IMR-90 (cell line): ENCODE data around the gene IL37. TPM values are rescaled to one million over a fixed set of nuclear protein-coding genes. Genes with fewer than 3 reads are reported as not detected.

Experiments
- ATAC-seq: fragments of 200-7000 bp; cut with Tn5 transposase; 2 replicates; pipeline ENCODE4 v1.9.1; 2020; ENCODE audit warnings: low read depth, mild to moderate bottlenecking, moderate library complexity
- BruUV-seq: library from RNA; stranded (reverse); fragments of 400-500 nt; replicated peaks from 2 replicates; lab custom pipeline; 2021; lab: Mats Ljungman, UMichigan
- CTCF ChIA-PET: fragments of 300-600 bp; formaldehyde crosslinking; extraction: SDS; loops from one replicate; lab custom pipeline; 2021; ENCODE audit warnings: antibody characterized with exemption; lab: Yijun Ruan, JAX
- POLR2A ChIA-PET: fragments of 300-600 bp; sonication (Branson Sonifier 250); formaldehyde crosslinking; loops from one replicate; lab custom pipeline; 2022; ENCODE audit warnings: antibody characterized with exemption; ENCODE audit not compliant: unreplicated experiment; lab: Charles Lee
- DNase-seq: peaks from one replicate; pipeline ENCODE4 v3.0.0; 2013
- H2AFZ ChIP-seq: replicated peaks from 2 replicates; pipeline ENCODE3; 2013; ENCODE audit warnings: low read length, mild to moderate bottlenecking; ENCODE audit not compliant: poor library complexity
- H2AK5ac ChIP-seq: 2 replicates; pipeline ENCODE4 v1.6.1; 2013; ENCODE audit warnings: low read depth, low read length, inconsistent platforms
- H2AK9ac ChIP-seq: replicated peaks from 2 replicates; pipeline ENCODE3; 2013; ENCODE audit warnings: mild to moderate bottlenecking, low read depth, low read length, moderate library complexity; ENCODE audit not compliant: poor library complexity
- H2BK120ac ChIP-seq: 2 replicates; pipeline ENCODE4 v1.6.1; 2013; ENCODE audit warnings: low read depth, low read length, inconsistent platforms
- H2BK15ac ChIP-seq: 3 replicates; pipeline ENCODE4 v1.6.1; 2013; ENCODE audit warnings: low read depth, low read length, inconsistent platforms
- H2BK20ac ChIP-seq: 2 replicates; pipeline ENCODE4 v1.6.1; 2013; ENCODE audit warnings: low read depth, mild to moderate bottlenecking, inconsistent platforms, low read length, moderate library complexity
- H2BK5ac ChIP-seq: 2 replicates; pipeline ENCODE4 v1.6.1; 2013; ENCODE audit warnings: mild to moderate bottlenecking, low read depth, low read length, inconsistent platforms; ENCODE audit not compliant: poor library complexity, severe bottlenecking
- H3K14ac ChIP-seq: replicated peaks from 2 replicates; pipeline ENCODE4 v1.6.1; 2013; ENCODE audit warnings: low read depth, low read length, inconsistent platforms
- H3K18ac ChIP-seq: 2 replicates; pipeline ENCODE4 v1.6.1; 2013; ENCODE audit warnings: low read depth, low read length, control low read depth
- H3K23ac ChIP-seq: 2 replicates; pipeline ENCODE4 v1.6.1; 2013; ENCODE audit warnings: low read depth, low read length, inconsistent platforms
- H3K27ac ChIP-seq: 2 replicates; pipeline ENCODE4 v1.5.1; 2013; ENCODE audit warnings: mild to moderate bottlenecking, control low read depth, low read length; ENCODE audit not compliant: insufficient read depth
- H3K27me3 ChIP-seq: 2 replicates; pipeline ENCODE4 v1.6.1; 2013; ENCODE audit warnings: low read length; ENCODE audit not compliant: control insufficient read depth, insufficient read depth
- H3K36me3 ChIP-seq: 2 replicates; pipeline ENCODE4 v1.6.1; 2013; ENCODE audit warnings: low read length, mixed read lengths; ENCODE audit not compliant: control insufficient read depth, insufficient read depth
- H3K4ac ChIP-seq: 2 replicates; pipeline ENCODE4 v1.6.1; 2013; ENCODE audit warnings: low read depth, low read length, inconsistent platforms
- H3K4me1 ChIP-seq: 2 replicates; pipeline ENCODE4 v1.6.1; 2013; ENCODE audit warnings: low read length, mixed read lengths; ENCODE audit not compliant: control insufficient read depth, insufficient read depth
- H3K4me2 ChIP-seq: 2 replicates; pipeline ENCODE4 v1.6.1; 2013; ENCODE audit warnings: low read depth, mild to moderate bottlenecking, control low read depth, low read length, moderate library complexity
- H3K4me3 ChIP-seq: 2 replicates; pipeline ENCODE4 v1.5.1; 2013; ENCODE audit warnings: low read depth, mild to moderate bottlenecking, control low read depth, low read length, moderate library complexity; ENCODE audit not compliant: insufficient read depth
- H3K56ac ChIP-seq: 2 replicates; pipeline ENCODE4 v1.6.1; 2013; ENCODE audit warnings: low read length, inconsistent platforms; ENCODE audit not compliant: insufficient read depth; ENCODE audit errors: extremely low read depth
- H3K79me1 ChIP-seq, 2 experiments: 2 replicates each; pipeline ENCODE4 v1.6.1; 2013; ENCODE audit warnings: low read length in 2 of 2, inconsistent platforms in 1 of 2, low read depth in 1 of 2
- H3K9ac ChIP-seq: 2 replicates; pipeline ENCODE4 v1.6.1; 2013; ENCODE audit warnings: low read depth, low read length, control low read depth
- H3K9me1 ChIP-seq: 2 replicates; pipeline ENCODE4 v1.6.1; 2013; ENCODE audit warnings: low read length, inconsistent platforms; ENCODE audit not compliant: insufficient read depth
- H3K9me3 ChIP-seq: 2 replicates; pipeline ENCODE4 v1.6.1; 2013; ENCODE audit warnings: low read length; ENCODE audit not compliant: control insufficient read depth, insufficient read depth
- H4K20me1 ChIP-seq: 2 replicates; pipeline ENCODE4 v1.6.1; 2013; ENCODE audit warnings: low read length, inconsistent platforms; ENCODE audit not compliant: insufficient read depth
- H4K5ac ChIP-seq: 2 replicates; pipeline ENCODE4 v1.6.1; 2013; ENCODE audit warnings: mild to moderate bottlenecking, low read depth, low read length, control low read depth
- H4K8ac ChIP-seq, 2 experiments: 2 replicates each; pipeline ENCODE4 v1.6.1; 2013; ENCODE audit warnings: low read depth in 2 of 2, low read length in 2 of 2, control low read depth in 1 of 2, inconsistent platforms in 1 of 2
- H4K91ac ChIP-seq: 2 replicates; pipeline ENCODE4 v1.6.1; 2013; ENCODE audit warnings: low read depth, low read length, inconsistent platforms; ENCODE audit not compliant: insufficient read depth
- BHLHE40 ChIP-seq: fragments of 150-350 bp; IDR thresholded peaks from 2 replicates; pipeline ENCODE4 v1.6.1; 2016; ENCODE audit warnings: mild to moderate bottlenecking, low read depth, low read length
- CEBPB ChIP-seq: IDR thresholded peaks from 2 replicates; pipeline ENCODE4 v1.6.1; 2012; ENCODE audit warnings: low read depth, low read length, improper control_type of control experiment
- CHD1 ChIP-seq: IDR thresholded peaks from 2 replicates; pipeline ENCODE4 v1.6.1; 2012; ENCODE audit warnings: low read depth, low read length, improper control_type of control experiment
- FOS ChIP-seq: fragments of 150-350 bp; IDR thresholded peaks from 2 replicates; pipeline ENCODE4 v1.6.1; 2016; ENCODE audit warnings: low read depth, low read length
- MAFK ChIP-seq: IDR thresholded peaks from 2 replicates; pipeline ENCODE4 v1.6.1; 2012; ENCODE audit warnings: low read depth, low read length, improper control_type of control experiment
- MAZ ChIP-seq: IDR thresholded peaks from 2 replicates; pipeline ENCODE4 v1.6.1; 2012; ENCODE audit warnings: low read depth, mild to moderate bottlenecking, low read length, improper control_type of control experiment, moderate library complexity, borderline replicate concordance
- MXI1 ChIP-seq: IDR thresholded peaks from 2 replicates; pipeline ENCODE4 v1.6.1; 2012; ENCODE audit warnings: low read depth, mild to moderate bottlenecking, low read length, moderate library complexity, borderline replicate concordance
- NFE2L2 ChIP-seq: fragments of 150-350 bp; IDR thresholded peaks from 2 replicates; pipeline ENCODE4 v1.6.1; 2016; ENCODE audit warnings: low read depth, mild to moderate bottlenecking, low read length
- POLR2A ChIP-seq: IDR thresholded peaks from 2 replicates; pipeline ENCODE4 v1.6.1; 2012; ENCODE audit warnings: mild to moderate bottlenecking, low read depth, low read length
- RAD21 ChIP-seq: IDR thresholded peaks from 2 replicates; pipeline ENCODE4 v1.6.1; 2012; ENCODE audit warnings: low read length, improper control_type of control experiment
- RCOR1 ChIP-seq: IDR thresholded peaks from 2 replicates; pipeline ENCODE4 v1.6.1; 2012; ENCODE audit warnings: mild to moderate bottlenecking, low read length, improper control_type of control experiment; ENCODE audit not compliant: insufficient replicate concordance
- SMC3 ChIP-seq: fragments of 150-350 bp; IDR thresholded peaks from 2 replicates; pipeline ENCODE4 v1.6.1; 2016; ENCODE audit warnings: low read depth, mild to moderate bottlenecking, antibody characterized with exemption, low read length, moderate library complexity
- WGBS, 2 experiments: methylation state at CpG; one replicate each; pipeline versions ENCODE4 v1.1.5 to v1.1.7; 2013; ENCODE audit warnings: missing lambda C conversion rate in 2 of 2; ENCODE audit not compliant: insufficient read length in 1 of 2; ENCODE audit errors: extremely low coverage in 2 of 2; 5-methylcytosine and 5-hydroxymethylcytosine counted together
- dilution Hi-C: fragments of 300-500 bp; cut with HindIII; formaldehyde crosslinking; loops from one replicate; pipeline ENCODE4 v1.14.3; 2018; ENCODE audit warnings: low sequenced_read_pairs; ENCODE audit not compliant: unreplicated experiment
- in situ Hi-C: fragments of 300-500 bp; cut with MboI; formaldehyde crosslinking; loops from 3 replicates; pipeline ENCODE4 v1.14.3; 2019; ENCODE audit warnings: low sequenced_read_pairs, inconsistent platforms, mixed read lengths
- intact Hi-C: fragments of 100-400 bp; cut with micrococcal nuclease; formaldehyde crosslinking; loops from 2 replicates; pipeline ENCODE4 v1.10.0; 2022
- polyA plus RNA-seq, 3 experiments: library from polyadenylated mRNA; depleted of rRNA; stranded (reverse); fragments of >200 nt; gene quantifications; 2 replicates each; pipeline ENCODE4 v1.2.3, GENCODE V29; 2012; ENCODE audit warnings: low replicate concordance in 1 of 3
- total RNA-seq: library from RNA; depleted of rRNA; stranded (reverse); fragments of >200 nt; gene quantifications from 2 replicates; pipeline ENCODE4 v1.2.3, GENCODE V29; 2012
- TF ChIP-seq, protein P1 (sequence below): conservative IDR thresholded peaks from 2 replicates; pipeline ENCODE4 v1.5.1; 2012; ENCODE audit warnings: mild to moderate bottlenecking, low read depth, low read length, improper control_type of control experiment
- TF ChIP-seq, protein P2 (sequence below): fragments of 150-350 bp; IDR thresholded peaks from 2 replicates; pipeline ENCODE4 v1.6.1; 2016; ENCODE audit warnings: low read depth, mild to moderate bottlenecking, low read length, moderate library complexity, borderline replicate concordance
- TF ChIP-seq, protein P3 (sequence below): fragments of 150-350 bp; IDR thresholded peaks from 2 replicates; pipeline ENCODE4 v1.6.1; 2017; ENCODE audit warnings: mild to moderate bottlenecking, antibody characterized with exemption, low read length, low read depth

Gene IL37
- total and polyA plus RNA-seq, 2 of the 4 experiments (the other 2 are of a cell fraction) = 0.15 TPM; not detected in 1

GRCh38 chr2:112887964-112888749, 22.8 kb upstream of the IL37 start:
- no peaks in the 10 kb centered on the region; the same call in 1 of the 2 replicates for H3K27me3 ChIP-seq
- H4K8ac ChIP-seq = no peak overlapping the region
- intact Hi-C loops (no loop called here), dilution Hi-C loops (no loop called here), in situ Hi-C loops (no loop called here)
- no peak overlapping the region for H3K9ac ChIP-seq
- WGBS, 2 experiments = no CpG with 5 or more reads among the region's 2 CpGs
- H2BK120ac ChIP-seq = no peak overlapping the region
- no peaks in the 10 kb centered on the region; the same call in 1 of the 2 replicates for H3K9me1 ChIP-seq
- ChIA-PET CTCF (interaction anchor here (0.9 kb wide), 1 partner anchor 54 kb away, joined by 3 read pairs; no protein-coding TSS in a partner anchor), POLR2A (no interaction called here)
- no peaks in the 10 kb centered on the region for H3K9me3 ChIP-seq
- no peak overlapping the region for H3K56ac ChIP-seq
- BruUV-seq = no TSS peak
- no peak overlapping the region for H2BK5ac ChIP-seq
- H2AFZ ChIP-seq = no peak overlapping the region
- peaks cover 2% of the 10 kb centered on the region; the same call in 1 of the 2 replicates for H3K4me1 ChIP-seq
- H2AK9ac ChIP-seq = no peak overlapping the region
- H3K4me3 ChIP-seq = no peak overlapping the region
- H3K36me3 ChIP-seq = no peaks in the 10 kb centered on the region
- H3K14ac ChIP-seq = no peak overlapping the region
- no peak overlapping the region for H3K18ac ChIP-seq
- H2BK20ac ChIP-seq = no peak overlapping the region
- H3K4ac ChIP-seq = no peak overlapping the region
- no peaks in the 10 kb centered on the region; a peak in 1 of 4 replicates for H3K79me1 ChIP-seq
- H3K27ac ChIP-seq = no peak overlapping the region
- no peak overlapping the region for H2AK5ac ChIP-seq
- H3K4me2 ChIP-seq = 0 out of 2 replicates have a peak overlapping the region, but pooled peaks have one; percentile 13
- H4K91ac ChIP-seq = no peak overlapping the region
- no peak overlapping the region for H3K23ac ChIP-seq
- ATAC-seq (no peak), DNase-seq (peak; percentile 34)
- no peak overlapping the region for H2BK15ac ChIP-seq
- no peak overlapping the region for H4K5ac ChIP-seq
- H4K20me1 ChIP-seq = no peaks in the 10 kb centered on the region
- no peak for TF ChIP-seq RAD21
- TF ChIP-seq, protein P1, sequence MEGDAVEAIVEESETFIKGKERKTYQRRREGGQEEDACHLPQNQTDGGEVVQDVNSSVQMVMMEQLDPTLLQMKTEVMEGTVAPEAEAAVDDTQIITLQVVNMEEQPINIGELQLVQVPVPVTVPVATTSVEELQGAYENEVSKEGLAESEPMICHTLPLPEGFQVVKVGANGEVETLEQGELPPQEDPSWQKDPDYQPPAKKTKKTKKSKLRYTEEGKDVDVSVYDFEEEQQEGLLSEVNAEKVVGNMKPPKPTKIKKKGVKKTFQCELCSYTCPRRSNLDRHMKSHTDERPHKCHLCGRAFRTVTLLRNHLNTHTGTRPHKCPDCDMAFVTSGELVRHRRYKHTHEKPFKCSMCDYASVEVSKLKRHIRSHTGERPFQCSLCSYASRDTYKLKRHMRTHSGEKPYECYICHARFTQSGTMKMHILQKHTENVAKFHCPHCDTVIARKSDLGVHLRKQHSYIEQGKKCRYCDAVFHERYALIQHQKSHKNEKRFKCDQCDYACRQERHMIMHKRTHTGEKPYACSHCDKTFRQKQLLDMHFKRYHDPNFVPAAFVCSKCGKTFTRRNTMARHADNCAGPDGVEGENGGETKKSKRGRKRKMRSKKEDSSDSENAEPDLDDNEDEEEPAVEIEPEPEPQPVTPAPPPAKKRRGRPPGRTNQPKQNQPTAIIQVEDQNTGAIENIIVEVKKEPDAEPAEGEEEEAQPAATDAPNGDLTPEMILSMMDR = no peak
- TF ChIP-seq RCOR1 = no peak
- no peak for TF ChIP-seq BHLHE40
- no peak for TF ChIP-seq MXI1
- no peak for TF ChIP-seq NFE2L2
- TF ChIP-seq, protein P2, sequence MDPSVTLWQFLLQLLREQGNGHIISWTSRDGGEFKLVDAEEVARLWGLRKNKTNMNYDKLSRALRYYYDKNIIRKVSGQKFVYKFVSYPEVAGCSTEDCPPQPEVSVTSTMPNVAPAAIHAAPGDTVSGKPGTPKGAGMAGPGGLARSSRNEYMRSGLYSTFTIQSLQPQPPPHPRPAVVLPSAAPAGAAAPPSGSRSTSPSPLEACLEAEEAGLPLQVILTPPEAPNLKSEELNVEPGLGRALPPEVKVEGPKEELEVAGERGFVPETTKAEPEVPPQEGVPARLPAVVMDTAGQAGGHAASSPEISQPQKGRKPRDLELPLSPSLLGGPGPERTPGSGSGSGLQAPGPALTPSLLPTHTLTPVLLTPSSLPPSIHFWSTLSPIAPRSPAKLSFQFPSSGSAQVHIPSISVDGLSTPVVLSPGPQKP = no peak
- no peak for TF ChIP-seq FOS
- no peak for TF ChIP-seq CHD1
- TF ChIP-seq MAZ = no peak
- TF ChIP-seq SMC3 = no peak
- TF ChIP-seq MAFK = no peak
- no peak for TF ChIP-seq POLR2A
- TF ChIP-seq CEBPB = no peak
- TF ChIP-seq, protein P3, sequence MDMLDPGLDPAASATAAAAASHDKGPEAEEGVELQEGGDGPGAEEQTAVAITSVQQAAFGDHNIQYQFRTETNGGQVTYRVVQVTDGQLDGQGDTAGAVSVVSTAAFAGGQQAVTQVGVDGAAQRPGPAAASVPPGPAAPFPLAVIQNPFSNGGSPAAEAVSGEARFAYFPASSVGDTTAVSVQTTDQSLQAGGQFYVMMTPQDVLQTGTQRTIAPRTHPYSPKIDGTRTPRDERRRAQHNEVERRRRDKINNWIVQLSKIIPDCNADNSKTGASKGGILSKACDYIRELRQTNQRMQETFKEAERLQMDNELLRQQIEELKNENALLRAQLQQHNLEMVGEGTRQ = no peak
